A673 (cell line): Measurements from ENCODE around the gene COMP. TPM values are rescaled to one million over a fixed set of nuclear protein-coding genes. Genes with fewer than 3 reads are reported as not detected.

Source experiments
- BruUV-seq: library from RNA; stranded (reverse); fragments of 400-500 nt; replicated peaks from 2 replicates; lab custom pipeline; 2021; lab: Mats Ljungman, UMichigan
- CTCF ChIA-PET: fragments of 300-600 bp; sonication (Branson Sonifier 250); formaldehyde crosslinking; loops from one replicate; lab custom pipeline; 2022; ENCODE audit warnings: antibody characterized with exemption; lab: Charles Lee
- POLR2A ChIA-PET: fragments of 300-600 bp; sonication (Branson Sonifier 250); formaldehyde crosslinking; loops from one replicate; lab custom pipeline; 2022; ENCODE audit warnings: antibody characterized with exemption; ENCODE audit not compliant: low non-redundant PET; lab: Charles Lee
- DNase-seq: peaks from one replicate; pipeline ENCODE4 v3.0.0-alpha.2; 2015; ENCODE audit warnings: low spot score
- H3K27ac ChIP-seq: fragments of 200-600 bp; sonication (generic); 2 replicates; pipeline ENCODE4 v1.5.1; 2016; ENCODE audit warnings: mixed run types, low read depth, mild to moderate bottlenecking, mixed read lengths, antibody characterized with exemption, low read length; ENCODE audit not compliant: poor library complexity, severe bottlenecking
- H3K27me3 ChIP-seq: fragments of 200-600 bp; sonication (generic); replicated peaks from 2 replicates; pipeline ENCODE4 v1.6.1; 2017; ENCODE audit warnings: mixed run types, low read depth, mild to moderate bottlenecking, mixed read lengths, antibody characterized with exemption, low read length; ENCODE audit not compliant: insufficient read depth, poor library complexity
- H3K36me3 ChIP-seq: fragments of 200-600 bp; sonication (generic); 2 replicates; pipeline ENCODE4 v1.6.1; 2016; ENCODE audit warnings: mixed run types, mild to moderate bottlenecking, mixed read lengths, antibody characterized with exemption, low read length; ENCODE audit not compliant: insufficient read depth, poor library complexity, severe bottlenecking
- H3K4me1 ChIP-seq: fragments of 200-600 bp; sonication (generic); 2 replicates; pipeline ENCODE4 v1.6.1; 2017; ENCODE audit warnings: mixed run types, mild to moderate bottlenecking, mixed read lengths, antibody characterized with exemption, low read length; ENCODE audit not compliant: insufficient read depth, poor library complexity, severe bottlenecking
- H3K4me3 ChIP-seq: fragments of 200-600 bp; sonication (generic); 2 replicates; pipeline ENCODE4 v1.5.1; 2016; ENCODE audit warnings: low read depth, mixed run types, mild to moderate bottlenecking, mixed read lengths, low read length; ENCODE audit not compliant: poor library complexity, severe bottlenecking
- H3K9me3 ChIP-seq: fragments of 200-600 bp; sonication (generic); 2 replicates; pipeline ENCODE4 v1.6.1; 2016; ENCODE audit warnings: mixed run types, low read depth, mild to moderate bottlenecking, mixed read lengths, antibody characterized with exemption, low read length; ENCODE audit not compliant: poor library complexity, severe bottlenecking
- EZH2 ChIP-seq: fragments of 200-600 bp; sonication (generic); IDR thresholded peaks from 2 replicates; pipeline ENCODE4 v1.6.1; 2017; ENCODE audit warnings: borderline replicate concordance, low read depth, mild to moderate bottlenecking, mixed read lengths, antibody characterized with exemption, low read length; ENCODE audit not compliant: poor library complexity, severe bottlenecking
- intact Hi-C: fragments of 100-400 bp; cut with micrococcal nuclease; formaldehyde crosslinking; loops from one replicate; pipeline ENCODE4 v1.10.0; 2022; ENCODE audit not compliant: unreplicated experiment
- total RNA-seq: library from RNA; stranded (reverse); gene quantifications from 2 replicates; pipeline ENCODE4 v1.2.3, GENCODE V29; 2021
- TF ChIP-seq, protein P1 (sequence below): fragments of 300-800, 200-600 bp; sonication (generic); conservative IDR thresholded peaks from 2 replicates; pipeline ENCODE4 v1.5.1; 2017; ENCODE audit warnings: low read depth, mild to moderate bottlenecking, antibody characterized with exemption, low read length, moderate library complexity, mixed read lengths

The COMP gene
- total RNA-seq, 1 experiment from 2014 or later = not detected

DNA sequence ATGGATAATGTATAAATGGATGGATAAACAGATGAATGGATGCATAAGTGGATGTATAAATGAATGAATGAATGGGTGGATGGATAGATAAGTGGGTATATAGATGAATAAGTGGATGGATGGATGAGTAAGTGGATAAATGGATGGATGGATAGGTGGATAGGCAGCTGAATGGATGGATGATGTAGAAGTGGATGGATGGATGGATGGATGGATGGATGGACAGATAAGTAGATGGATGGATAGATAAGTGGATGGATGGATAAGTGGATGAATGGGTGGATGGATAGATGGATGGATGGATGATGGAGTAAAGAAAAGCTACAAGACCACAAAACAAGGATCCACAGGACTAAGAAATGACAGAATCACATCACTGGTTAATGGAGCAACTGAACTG, 9.0 kb upstream of the COMP start:
- intact Hi-C loops = no loop called here
- H3K4me3 ChIP-seq = no peak overlapping the region
- no peaks in the 10 kb centered on the region for H3K27me3 ChIP-seq
- no peaks in the 10 kb centered on the region for H3K4me1 ChIP-seq
- no peaks in the 10 kb centered on the region for H3K9me3 ChIP-seq
- H3K36me3 ChIP-seq = no peaks in the 10 kb centered on the region
- ChIA-PET POLR2A (no interaction called here), CTCF (no interaction called here)
- no TSS peak for BruUV-seq
- TF ChIP-seq, protein P1, sequence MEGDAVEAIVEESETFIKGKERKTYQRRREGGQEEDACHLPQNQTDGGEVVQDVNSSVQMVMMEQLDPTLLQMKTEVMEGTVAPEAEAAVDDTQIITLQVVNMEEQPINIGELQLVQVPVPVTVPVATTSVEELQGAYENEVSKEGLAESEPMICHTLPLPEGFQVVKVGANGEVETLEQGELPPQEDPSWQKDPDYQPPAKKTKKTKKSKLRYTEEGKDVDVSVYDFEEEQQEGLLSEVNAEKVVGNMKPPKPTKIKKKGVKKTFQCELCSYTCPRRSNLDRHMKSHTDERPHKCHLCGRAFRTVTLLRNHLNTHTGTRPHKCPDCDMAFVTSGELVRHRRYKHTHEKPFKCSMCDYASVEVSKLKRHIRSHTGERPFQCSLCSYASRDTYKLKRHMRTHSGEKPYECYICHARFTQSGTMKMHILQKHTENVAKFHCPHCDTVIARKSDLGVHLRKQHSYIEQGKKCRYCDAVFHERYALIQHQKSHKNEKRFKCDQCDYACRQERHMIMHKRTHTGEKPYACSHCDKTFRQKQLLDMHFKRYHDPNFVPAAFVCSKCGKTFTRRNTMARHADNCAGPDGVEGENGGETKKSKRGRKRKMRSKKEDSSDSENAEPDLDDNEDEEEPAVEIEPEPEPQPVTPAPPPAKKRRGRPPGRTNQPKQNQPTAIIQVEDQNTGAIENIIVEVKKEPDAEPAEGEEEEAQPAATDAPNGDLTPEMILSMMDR = no peak
- no peak for TF ChIP-seq EZH2
- no peak overlapping the region for H3K27ac ChIP-seq
- no peak for DNase-seq

GRCh38 chr19:18799389-18799970, 8.4 kb upstream of the COMP start:
- Histone ChIP-seq H3K9me3 (no peaks in the 10 kb centered on the region), H3K36me3 (no peaks in the 10 kb centered on the region), H3K4me1 (no peaks in the 10 kb centered on the region), H3K4me3 (no peak overlapping the region), H3K27ac (no peak overlapping the region), H3K27me3 (no peaks in the 10 kb centered on the region)
- intact Hi-C loops = no loop called here
- BruUV-seq = no TSS peak
- POLR2A ChIA-PET = no interaction called here
- no peak for DNase-seq
- TF ChIP-seq, protein P1 = no peak
- no peak for TF ChIP-seq EZH2
- CTCF ChIA-PET = no interaction called here

DNA sequence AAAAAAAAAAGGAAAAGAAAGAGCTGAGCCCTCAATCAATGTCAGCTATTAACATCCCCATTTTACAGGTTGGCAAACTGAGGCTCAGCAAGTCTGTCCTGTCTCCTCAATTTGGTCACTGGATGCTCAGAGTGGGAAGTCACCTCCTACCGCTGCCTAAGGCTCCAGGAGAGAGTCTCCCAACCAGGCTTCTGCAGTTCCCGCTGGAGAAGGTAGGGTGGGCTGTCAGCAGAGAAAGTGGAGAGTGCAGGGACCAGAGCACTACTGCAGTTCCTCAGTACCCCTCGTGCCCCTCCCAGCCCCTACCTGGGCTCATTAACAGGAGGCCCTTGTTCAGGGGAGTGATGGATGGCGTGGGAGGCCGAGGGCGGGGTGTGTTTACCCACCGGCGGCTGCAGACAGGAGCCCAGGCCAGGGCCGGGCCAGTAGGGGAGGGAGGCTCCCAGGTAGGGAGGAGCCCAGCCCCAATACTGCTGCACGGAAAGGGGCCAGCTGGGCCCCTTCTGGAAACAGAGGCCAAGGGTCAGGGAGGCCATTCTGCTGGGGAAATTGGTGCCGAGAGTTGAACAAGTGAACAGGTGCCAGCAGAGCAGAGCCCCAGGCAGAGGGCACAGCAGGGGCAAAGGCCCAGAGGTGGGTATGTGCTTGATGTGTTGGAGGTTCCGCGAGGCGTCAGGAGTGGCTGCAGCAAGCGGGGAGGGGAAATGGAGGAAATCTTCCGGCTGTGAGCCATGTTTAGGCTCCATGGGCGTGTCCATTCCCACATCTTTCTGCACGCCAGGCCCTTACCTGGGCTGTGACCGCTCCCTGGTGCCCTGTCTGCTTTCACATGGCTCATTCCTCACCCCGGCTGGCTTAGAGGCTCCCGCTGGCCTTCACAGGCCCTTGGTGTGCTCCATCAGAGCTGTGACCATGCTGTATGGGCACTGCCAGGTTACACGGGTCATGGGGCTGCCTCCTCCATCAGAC, 7.6 kb upstream of the COMP start:
- BruUV-seq = no TSS peak
- no peaks in the 10 kb centered on the region for H3K9me3 ChIP-seq
- no peak overlapping the region for H3K4me3 ChIP-seq
- ChIA-PET POLR2A (no interaction called here), CTCF (no interaction called here)
- no peak for TF ChIP-seq EZH2
- TF ChIP-seq, protein P1 = 0 out of 2 replicates have a peak, but pooled peaks have one; percentile 10
- no peaks in the 10 kb centered on the region for H3K27me3 ChIP-seq
- no peaks in the 10 kb centered on the region for H3K36me3 ChIP-seq
- no peak overlapping the region for H3K27ac ChIP-seq
- DNase-seq = no peak
- no peaks in the 10 kb centered on the region for H3K4me1 ChIP-seq
- intact Hi-C loops = no loop called here
